Fibroblast of skin of scalp (primary cell): ENCODE results near the gene PIK3AP1.
A peak's percentile ranks its signal among the peaks of the same experiment; 100 is the strongest.

Experiments
- DNase-seq: peaks from one replicate; pipeline ENCODE4 v3.0.0-alpha.2; 2013

Gene PIK3AP1

DNA sequence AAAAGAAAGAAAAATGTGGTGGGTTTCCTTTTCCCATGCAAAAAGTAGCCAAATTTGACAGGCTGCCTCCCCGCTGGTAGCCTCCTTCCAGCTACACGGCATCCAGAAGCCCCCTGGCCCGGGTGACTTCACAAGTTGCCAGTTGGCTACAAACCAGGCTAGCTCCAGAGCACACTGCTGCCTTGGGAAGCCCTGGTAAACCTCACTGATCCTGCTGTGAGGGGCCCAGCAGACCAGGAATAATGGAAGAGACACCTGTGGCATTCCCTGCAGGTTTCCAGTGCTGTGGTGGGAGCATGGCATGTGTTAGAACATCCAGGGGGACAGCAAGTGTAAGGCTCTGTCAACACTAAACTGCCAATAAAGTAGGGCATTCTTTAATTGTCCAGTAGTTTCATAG, 77.8 kb downstream of the PIK3AP1 start:
- no peak for DNase-seq

DNA sequence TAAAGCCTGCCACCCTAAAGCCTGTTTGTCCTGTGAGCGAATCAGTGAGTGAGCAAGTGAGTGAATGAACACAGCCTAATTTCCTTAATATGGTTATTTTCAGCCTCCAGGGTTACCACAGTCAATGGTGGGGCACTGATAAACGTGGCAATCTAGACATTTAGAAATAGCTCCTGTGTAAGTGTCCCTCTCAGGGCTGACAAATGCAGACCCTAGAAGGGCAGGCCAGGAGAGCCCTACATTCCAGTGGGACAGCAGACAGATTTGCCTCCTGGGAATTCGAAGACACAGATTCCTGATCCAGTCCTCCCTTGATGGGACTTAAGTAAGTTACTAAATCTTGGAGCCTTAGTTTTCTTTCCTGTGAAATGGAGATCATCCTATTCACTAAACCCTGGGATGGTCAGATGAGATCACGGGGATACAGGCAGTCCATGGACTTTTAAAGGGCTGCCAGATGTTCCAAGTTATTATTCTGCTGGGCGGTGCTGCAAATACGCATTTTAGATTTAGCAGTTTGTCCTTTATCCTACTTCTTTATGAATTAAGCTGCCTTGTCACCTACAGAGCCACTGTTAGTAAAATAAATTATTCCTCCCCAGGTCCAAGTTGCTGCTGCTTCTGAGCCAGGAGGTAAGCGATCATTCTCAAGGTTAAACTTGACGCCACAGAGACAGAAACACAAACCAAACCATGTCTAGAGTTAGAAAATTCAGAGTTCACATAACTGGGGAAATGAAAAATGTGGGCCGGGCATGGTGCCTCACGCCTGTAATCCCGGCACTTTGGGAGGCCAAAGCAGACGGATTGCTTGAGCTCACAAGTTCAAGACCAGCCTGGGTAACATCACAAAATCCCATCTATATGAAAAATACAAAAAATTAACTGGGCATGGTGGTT, 78.7 kb downstream of the PIK3AP1 start:
- no peak for DNase-seq

DNA sequence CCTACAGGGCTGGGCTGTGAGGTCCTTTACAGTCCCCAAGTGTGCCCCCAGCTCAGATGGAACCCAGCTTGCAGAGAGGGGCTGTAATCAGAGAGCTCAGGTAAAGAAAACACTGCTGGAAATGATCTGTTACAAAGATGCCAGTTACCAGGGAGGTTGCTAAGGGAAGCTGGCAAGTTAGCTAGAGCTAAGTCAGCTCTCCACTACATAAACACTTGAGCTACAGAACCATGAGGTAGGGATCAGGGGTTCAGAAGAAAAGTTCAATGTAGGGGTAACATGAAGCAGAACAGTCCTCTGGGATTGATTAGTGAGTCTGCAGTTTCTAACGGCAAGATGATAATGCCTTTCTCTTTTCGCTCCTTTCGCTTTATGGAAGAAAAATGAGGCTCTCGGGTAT, 80.4 kb downstream of the PIK3AP1 start:
- no peak for DNase-seq

DNA sequence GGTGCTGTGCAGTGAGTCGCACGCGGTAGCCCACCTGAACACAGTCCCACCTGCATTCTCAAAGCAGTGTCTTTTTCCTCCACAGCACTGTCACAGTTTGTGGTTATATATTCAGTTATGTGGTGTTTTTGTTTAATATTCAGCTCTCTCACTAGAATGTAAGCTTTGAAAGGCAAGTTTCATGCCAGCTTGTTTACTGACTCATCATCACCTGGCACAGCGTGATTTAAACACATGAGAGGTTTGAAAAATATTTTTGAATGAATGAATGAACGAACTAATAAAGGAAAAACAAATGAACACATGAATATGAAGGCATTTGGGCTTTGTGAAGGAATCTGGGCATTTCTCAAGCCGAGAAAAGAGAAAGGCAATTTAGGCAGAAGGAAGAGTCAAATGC, 81.6 kb downstream of the PIK3AP1 start:
- no peak for DNase-seq

DNA sequence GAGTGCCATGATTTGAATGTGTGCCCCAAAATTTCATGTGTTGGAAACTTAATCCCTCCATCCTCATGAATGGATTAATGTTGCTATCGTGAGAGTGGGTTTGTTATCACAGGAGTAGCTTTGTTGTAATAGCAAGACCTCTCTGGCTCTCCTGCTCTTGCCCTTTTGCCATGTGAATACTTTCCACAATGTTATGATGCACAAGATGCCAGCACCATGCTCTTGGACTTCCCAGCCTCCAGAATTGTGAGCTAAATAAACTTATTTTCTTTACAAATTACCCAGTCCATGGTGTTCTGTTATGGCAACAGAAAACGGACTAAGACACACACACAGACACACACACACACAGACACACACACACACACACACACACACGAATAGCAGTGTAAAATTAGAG, 82.2 kb downstream of the PIK3AP1 start:
- DNase-seq = no peak

DNA sequence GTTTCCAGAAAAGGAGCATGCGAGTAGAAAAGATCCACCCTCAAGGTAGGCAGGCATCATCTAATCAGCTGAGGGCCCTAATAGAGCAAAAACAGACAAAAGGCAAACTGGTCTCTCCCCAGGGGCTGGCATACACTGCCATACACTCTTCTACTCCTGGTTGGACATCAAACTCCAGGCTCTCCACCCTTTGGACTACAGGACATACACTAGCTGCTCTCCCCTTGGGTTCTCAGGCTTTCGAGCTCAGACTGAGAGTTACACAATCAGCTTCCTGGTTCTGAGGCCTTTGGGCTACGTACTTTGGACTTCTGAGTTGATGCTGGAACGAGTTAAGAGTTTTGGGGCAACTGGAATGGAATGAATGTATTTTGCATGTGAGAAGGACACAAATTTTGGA, 82.6 kb downstream of the PIK3AP1 start:
- DNase-seq = no peak

DNA sequence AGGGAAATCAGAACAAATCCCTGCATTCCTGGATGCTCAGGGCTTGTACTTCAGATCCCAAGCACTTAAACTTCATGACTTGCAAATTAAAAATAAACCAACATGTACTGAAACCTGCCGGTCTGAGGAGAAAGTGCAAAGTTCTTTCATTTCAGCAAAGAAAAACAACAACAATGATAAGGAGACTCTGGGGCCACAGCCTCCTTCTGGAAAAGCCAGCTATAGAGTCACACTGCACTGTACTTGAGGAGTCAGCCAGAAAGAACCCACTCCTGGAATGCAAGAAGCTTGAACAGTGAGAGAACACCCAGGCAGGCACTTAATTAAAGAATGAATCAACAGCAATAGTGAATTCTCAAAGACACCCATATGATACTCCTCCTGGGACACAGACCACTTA, 83.8 kb downstream of the PIK3AP1 start:
- no peak for DNase-seq

DNA sequence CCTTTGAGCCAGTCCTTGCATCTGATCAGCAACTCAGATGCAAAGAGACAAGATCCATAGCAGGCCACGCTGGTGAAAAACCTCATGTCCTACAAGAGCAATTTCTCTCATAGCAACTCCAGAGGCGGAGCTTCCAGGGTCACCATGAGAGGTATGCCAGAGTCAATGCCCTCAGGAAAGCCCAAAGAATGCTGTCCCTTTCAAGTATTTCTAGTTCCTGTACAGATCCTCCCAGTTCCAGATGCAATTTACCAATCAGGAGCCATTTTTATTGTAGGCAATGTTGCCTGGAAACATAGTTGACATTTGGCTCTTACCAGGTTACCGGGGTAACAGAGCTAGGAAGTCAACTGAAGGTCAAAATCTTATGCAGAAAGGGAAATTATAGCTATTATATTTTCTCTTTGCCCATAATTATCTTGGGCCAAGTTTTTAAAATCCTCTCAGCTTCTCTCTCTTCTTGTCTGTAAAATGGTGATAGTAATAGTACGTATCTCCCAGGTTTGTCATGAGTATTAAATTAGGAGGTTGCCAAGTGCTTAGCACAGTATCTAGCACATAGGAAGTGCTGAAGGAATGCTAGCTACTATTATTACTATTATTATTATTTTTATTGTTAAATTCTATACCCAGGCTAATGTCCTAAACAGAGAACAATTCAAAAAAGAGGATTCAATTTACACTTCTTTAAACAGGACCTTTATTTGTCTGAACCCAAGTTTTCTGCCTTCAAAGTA, 87.2 kb downstream of the PIK3AP1 start:
- DNase-seq = no peak

DNA sequence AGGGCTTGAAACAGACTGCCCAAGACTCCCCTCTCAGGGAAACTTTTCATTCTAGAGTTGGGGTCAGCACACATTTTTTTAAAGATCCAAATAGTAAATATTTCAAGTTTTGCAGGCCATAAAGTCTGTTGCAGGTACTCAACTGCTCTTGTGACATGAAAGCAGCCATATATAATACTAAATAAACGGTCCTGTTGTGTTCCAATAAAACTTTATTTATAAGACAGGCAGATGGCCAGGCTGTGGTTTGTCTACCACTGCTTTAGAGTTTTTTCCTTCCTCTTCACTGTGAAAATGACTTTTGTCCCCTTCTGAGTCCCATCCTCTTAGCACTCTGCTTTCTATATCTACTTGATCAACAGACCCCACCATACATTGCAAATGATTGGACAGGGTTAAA, 93.0 kb downstream of the PIK3AP1 start:
- no peak for DNase-seq

DNA sequence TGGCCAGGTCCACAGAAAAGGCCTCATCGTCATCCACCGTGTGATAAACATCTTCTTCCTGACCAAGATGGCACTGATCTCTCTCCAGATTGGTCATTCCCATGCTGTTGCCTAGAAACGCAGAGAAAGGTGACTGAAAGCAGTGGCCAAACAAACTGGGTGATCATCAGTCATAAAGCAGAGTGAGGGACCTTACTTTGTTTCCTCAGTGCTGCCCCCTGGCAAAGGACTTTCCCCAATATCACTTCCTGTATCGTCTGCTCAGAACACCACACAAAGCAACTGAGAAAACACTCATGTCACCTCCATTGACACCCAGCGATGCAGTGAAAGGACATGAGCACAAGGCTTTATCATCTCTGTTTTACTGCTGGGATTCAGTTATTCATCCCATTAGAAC, 93.5 kb downstream of the PIK3AP1 start:
- no peak for DNase-seq

DNA sequence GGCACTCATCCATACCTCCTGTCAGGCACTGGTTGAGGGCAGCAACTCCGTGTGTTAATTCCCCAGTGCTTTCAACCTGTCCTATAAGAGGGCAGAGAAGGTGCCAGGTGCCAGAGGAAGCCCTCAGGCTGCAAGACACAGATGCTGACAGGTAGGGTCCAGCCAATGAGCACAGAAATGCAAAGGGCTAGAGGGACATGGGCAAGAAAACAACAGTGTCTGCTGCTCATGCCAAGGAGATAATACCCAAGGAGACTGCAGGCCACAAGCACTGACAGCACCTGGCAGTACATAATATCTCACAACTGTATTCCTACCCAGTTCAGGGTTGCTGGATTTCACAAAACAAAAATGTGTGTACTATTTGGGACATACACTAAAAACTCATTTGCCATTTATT, 95.1 kb downstream of the PIK3AP1 start:
- DNase-seq = no peak

DNA sequence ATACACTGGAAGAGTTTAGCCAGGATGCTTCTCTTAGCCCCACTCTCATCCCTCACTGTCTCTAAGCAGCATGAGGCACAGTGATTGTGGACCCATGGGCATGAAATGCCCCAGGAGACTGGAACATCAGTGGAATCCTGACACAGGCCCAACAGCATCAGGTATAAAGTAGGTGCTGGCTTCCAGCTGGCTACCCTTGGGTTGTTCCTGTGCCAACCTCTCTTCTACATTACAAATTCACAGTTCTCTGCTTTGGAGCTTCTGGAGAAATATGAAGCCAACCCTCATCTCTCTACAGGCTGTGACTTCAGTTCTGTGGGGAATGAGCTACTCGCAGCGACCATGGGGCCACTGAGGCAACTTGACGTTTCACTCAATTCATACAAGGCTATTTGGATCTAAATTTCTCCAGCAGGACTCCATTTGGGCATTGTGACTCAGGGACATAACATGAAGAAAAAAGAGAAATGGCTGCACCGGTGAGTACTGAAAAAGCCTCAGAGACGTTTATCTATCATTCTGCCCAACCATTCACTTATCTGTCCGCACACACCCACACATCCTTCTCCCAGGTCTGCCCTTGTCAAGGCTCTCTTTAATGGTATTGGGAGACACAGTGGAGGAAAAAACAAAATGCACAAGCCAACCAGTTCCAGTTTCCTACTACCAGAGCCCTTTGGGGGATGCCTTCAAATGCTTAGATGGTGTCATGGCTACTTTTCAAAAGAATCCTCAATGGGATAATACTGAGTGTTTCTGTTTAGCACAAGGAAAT, 98.1 kb downstream of the PIK3AP1 start:
- DNase-seq = no peak

DNA sequence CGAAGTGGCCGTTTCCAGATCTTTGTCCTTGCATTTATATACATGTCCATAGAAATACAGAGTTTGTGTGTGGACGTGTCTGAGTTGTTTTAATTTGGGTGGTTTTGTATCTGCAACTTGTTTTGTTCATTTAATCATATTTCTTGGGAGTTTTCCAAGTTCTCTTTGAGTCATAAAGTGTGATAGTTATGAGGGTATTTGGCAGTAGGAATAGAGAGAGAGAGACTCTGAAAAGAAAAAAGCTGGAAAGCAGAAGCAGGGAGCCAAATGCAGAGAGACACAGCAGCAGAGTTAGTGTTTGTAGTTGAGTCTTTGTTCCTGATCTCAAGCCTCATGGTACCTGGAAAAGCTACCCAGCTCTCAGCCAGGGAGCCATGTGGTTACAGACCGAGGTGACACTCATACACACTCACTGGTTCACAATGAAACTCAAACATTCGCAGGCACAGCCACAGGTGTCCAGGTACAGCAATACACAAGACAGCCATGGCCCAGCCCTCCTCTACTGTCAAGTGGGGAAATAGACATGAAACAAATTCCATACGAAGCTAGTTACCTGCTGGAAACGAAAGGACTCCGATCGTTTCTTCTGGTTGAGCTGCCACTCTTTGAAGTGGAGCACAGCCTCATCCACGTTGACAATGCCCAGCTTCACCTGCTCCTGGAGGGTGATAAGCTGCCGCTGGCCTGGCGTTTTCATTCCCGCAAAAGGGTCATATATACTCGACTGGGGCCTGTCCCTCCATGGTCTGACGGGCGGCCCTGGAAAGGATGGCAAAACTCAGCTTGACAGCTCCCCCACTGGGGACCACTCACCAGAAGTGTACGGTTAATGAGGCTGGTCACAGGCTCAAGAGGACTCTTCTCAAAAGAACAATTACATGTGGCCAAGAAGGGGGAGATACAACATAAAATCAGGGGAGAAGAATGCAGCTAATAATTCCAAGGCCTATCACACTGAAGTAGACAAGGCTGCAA, 100.2 kb downstream of the PIK3AP1 start:
- DNase-seq = peak; percentile 21

DNA sequence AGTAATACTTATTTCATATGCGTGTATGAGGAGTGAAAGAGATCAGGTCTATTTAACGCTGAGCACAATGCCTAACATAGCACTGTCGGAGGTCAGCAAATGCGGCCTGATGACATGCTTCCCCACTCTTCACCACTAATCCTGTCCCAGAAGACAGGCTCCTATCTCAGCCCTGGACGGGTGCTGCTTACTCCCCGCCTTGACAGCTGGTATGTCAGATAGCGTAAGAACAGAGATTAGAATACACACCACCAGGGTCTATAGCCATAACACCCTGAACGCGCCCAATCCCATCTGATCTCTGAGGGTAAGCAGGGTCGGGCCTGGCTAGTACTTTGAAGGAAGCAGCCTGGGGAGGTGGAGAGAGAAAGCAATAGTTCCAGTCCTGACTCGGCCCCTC, 101.2 kb downstream of the PIK3AP1 start:
- DNase-seq = no peak

DNA sequence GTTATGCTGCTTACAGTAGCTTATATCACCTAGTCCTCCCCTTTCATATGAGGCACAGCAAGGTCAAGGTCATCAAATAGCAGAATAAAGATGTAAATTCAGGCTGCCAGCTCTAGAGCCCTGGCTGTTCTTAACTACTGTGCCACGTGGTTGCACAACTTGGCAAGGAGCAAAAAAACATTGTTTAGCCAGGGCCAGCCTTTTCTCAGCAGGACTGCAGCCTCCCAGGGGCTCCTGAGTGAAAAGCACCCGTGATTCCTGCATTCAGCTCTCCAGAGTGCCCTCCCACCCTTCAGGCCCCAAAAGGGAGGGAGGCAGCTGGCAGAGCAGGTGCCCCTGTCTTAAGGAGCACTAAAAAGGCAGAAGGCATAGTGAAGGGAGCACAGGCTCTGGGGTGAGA, 101.7 kb downstream of the PIK3AP1 start:
- DNase-seq = no peak

DNA sequence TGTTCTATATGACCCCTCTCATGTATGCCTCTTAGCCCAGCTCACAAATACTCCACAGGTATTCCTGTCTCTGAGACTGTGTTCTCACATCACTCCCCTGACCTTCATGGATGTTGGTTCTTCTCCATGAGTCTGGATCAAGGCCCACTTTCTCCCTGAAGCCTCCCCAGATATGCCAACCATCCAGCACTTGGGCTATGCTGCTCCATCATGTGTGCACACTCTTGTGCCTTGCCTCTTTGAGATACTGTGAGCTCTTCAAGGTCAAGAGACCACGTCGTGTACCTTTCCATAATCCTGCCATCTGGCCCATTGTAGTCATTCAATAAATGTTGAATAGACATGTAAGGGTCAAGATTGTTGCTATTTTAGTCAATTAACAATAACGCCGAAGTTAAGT, 103.4 kb downstream of the PIK3AP1 start:
- DNase-seq = no peak

DNA sequence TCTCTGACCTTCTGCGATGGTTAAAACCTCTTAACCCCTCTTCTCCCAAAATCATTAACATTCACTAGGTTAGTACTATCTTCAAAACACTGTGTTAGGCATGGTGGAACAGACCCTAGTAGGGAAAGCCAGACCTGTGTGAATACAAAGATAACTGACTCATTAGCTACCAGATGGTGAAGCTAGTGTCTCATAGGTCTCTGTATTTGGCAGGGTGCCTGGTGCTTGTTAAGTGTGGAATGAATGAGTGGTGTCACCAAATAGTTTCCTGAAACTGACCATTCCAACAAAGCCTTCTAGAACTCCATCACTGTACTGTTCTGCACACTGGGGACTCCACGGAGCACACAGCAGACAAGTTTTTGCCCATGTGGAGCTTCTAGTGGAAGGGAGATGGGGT, 105.8 kb downstream of the PIK3AP1 start:
- peak; percentile 89 for DNase-seq

DNA sequence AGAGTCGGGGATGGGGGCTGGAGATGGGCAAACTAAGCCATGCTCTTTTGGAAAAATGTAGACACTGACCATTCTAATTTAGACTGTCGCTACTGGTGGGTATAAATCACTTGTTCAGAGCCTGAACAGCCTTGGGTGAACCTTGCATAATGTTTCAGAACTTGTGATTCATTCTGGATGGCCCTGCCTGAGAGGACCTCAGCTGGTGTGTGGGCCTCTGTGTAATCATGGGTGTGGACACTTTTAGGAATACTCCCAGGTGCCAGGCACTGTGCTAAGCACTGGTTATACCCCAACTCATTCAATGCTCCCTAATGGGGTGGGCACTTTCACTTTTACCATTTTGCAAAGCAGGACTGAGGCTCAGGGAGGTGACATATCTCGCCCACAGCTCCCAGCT, 106.7 kb downstream of the PIK3AP1 start:
- DNase-seq = no peak

DNA sequence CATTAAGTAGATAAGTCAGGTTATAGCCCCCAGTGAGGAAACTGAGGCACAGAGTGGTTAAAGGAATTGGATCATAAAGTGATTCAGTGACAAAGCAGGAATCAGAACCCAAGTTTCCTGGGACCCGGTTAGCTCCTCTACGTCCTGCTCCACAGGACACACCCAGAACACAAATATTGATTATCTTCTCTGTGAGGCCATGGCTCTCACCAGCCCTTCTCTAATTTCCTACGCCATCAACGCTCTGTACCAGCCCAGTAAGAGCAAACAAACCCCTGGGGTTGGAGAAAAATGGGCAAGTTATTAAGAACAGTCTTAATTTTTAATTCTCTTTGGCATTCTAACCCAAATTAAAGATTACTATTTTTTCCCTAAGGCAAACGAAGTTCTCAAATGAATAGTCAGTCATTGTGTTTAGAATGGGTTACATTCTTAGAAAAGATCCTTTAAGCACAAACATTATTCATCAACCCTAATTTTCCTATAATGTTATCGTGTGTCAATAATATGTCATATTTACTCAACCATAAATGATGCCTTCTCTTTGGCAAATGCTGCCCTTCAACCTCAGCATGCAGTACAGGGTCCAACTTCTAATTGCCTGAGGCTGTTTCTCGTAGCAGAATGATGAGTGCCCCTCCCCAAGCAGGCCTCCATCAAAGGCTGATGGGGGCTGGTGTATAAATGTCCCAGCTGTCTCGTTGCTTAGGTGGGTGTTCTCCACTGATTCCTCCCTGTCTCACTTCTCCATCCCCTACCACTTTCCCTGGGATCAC, 108.1 kb downstream of the PIK3AP1 start:
- DNase-seq = no peak

DNA sequence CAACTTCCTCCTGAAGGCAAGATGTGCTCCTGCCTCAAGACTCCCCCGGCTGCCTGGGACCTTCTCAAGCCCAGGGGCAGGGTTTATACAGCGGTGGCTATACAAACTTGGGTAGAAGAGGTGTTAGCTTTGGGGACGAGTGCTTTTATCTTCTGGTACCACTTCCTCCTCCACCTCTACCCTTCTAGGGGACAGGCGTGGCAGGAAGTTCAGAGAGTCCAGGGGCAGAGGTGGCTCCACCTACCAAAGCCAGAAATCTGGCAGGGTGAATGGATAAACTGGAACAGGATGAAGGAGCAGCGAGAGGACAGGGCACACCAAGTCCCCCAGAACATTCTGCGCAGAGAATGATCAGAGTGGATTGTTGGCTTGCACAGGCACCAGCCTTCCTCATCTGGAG, 109.5 kb downstream of the PIK3AP1 start:
- no peak for DNase-seq

DNA sequence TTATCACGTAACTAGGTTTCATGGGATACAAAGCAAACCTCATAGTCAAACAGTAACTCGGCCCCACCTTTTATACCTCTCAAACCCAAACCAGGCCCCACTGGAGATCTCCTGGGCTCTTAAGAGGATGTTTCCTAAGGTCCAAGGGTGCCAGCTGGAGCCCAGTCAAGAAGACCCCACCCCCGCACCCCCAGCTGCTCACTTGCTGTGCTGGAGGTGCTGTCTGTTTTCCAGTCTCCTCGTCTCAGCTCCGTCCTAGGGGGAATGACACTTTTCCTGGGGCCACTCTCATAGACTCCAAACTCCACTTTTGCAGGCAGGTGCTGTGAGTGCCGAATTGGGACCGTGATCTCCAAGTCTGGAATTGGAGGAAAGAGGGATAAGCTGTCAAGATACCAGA, 110.8 kb downstream of the PIK3AP1 start:
- DNase-seq = no peak
